Neutrophil (primary cell): ENCODE data around the gene WDR88.
"Not testable (repeated sequence)": the region's sequence is repeated elsewhere in the genome, so short reads cannot be mapped to it uniquely, and the experiment has no call there.

Source experiments
- H3K27ac ChIP-seq: fragments of 200-600 bp; sonication (generic); 2 replicates; pipeline ENCODE4 v1.5.1; 2016; ENCODE audit warnings: mild to moderate bottlenecking, moderate library complexity
- H3K27me3 ChIP-seq: fragments of 200-600 bp; sonication (generic); 2 replicates; pipeline ENCODE4 v1.6.0; 2016; ENCODE audit warnings: mild to moderate bottlenecking
- H3K36me3 ChIP-seq: fragments of 200-600 bp; sonication (generic); 2 replicates; pipeline ENCODE4 v1.5.1; 2017
- H3K4me1 ChIP-seq, 2 experiments: fragments of 200-600 bp in 1 of 2; sonication (generic) in 1 of 2; 1 replicate in 1 of 2; 2 replicates in 1 of 2; pipeline versions ENCODE4 v1.5.1 to v1.6.1; 2013 to 2016; ENCODE audit warnings: low read depth in 1 of 2, low read length in 1 of 2, mild to moderate bottlenecking in 1 of 2, moderate library complexity in 1 of 2; ENCODE audit not compliant: control insufficient read depth in 1 of 2, insufficient read depth in 1 of 2
- H3K4me3 ChIP-seq, 2 experiments: fragments of 200-600 bp in 1 of 2; sonication (generic) in 1 of 2; 1 replicate in 1 of 2; 2 replicates in 1 of 2; pipeline ENCODE4 v1.5.1; 2013 to 2016; ENCODE audit warnings: low read depth in 1 of 2, low read length in 1 of 2, mild to moderate bottlenecking in 1 of 2, moderate library complexity in 1 of 2
- H3K9me3 ChIP-seq: fragments of 200-600 bp; sonication (generic); 2 replicates; pipeline ENCODE4 v1.5.1; 2016
- TF ChIP-seq, protein P1 (sequence below): fragments of 200-600 bp; sonication (generic); IDR thresholded peaks from 2 replicates; pipeline ENCODE4 v1.5.1; 2016; ENCODE audit warnings: antibody characterized with exemption

WDR88 gene

DNA sequence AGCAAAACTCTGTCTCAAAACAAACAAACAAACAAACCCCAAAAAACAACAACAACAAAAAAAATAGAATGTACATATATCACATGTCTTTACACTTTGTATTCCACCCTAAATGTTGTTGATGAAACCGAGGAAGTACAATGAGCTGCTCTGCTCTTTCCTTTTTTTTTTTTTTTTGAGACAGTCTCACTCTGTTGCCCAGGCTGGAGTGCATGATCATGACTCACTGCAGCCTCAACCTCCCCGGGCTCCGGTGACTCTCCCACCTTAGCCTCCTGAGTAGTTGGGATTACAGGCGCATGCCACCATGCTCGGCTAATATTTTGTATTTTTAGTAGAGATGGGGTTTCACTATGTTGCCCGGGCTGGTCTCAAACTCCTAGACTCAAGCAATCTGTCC, 31.6 kb downstream of the WDR88 start:
- Histone ChIP-seq H3K9me3 (no peaks in the 10 kb centered on the region), H3K27ac (peak overlapping the region; percentile 33), H3K36me3 (no peaks in the 10 kb centered on the region), H3K4me1 (peaks cover 40% of the 10 kb centered on the region in 2 experiments), H3K4me3 (no peak overlapping the region), H3K27me3 (no peaks in the 10 kb centered on the region)
- TF ChIP-seq, protein P1, sequence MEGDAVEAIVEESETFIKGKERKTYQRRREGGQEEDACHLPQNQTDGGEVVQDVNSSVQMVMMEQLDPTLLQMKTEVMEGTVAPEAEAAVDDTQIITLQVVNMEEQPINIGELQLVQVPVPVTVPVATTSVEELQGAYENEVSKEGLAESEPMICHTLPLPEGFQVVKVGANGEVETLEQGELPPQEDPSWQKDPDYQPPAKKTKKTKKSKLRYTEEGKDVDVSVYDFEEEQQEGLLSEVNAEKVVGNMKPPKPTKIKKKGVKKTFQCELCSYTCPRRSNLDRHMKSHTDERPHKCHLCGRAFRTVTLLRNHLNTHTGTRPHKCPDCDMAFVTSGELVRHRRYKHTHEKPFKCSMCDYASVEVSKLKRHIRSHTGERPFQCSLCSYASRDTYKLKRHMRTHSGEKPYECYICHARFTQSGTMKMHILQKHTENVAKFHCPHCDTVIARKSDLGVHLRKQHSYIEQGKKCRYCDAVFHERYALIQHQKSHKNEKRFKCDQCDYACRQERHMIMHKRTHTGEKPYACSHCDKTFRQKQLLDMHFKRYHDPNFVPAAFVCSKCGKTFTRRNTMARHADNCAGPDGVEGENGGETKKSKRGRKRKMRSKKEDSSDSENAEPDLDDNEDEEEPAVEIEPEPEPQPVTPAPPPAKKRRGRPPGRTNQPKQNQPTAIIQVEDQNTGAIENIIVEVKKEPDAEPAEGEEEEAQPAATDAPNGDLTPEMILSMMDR = no peak

DNA sequence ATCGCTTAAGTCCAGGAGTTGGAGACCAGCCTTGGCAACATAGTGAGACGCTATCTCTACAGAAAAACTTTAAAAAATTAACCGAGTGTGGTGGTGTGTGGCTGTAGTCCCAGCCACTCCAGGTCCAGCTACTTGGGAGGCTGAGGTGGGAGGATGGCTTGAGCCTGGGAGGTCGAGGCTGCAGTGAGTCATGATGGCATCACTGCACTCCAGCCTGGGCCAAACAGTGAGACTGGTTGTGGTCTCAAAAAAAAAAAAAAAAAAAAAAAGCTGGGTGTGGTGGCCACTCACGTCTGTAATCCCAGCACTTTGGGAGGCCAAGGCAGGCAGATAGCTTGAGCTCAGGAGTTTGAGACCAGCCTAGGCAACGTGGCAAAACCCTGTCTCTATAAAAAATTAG, 34.1 kb downstream of the WDR88 start:
- not testable (repeated sequence) for H3K9me3 ChIP-seq, H3K36me3 ChIP-seq, H3K4me3 ChIP-seq, H3K27me3 ChIP-seq, H3K27ac ChIP-seq
- peaks cover 15 to 16% of the 10 kb centered on the region in 2 experiments for H3K4me1 ChIP-seq

DNA sequence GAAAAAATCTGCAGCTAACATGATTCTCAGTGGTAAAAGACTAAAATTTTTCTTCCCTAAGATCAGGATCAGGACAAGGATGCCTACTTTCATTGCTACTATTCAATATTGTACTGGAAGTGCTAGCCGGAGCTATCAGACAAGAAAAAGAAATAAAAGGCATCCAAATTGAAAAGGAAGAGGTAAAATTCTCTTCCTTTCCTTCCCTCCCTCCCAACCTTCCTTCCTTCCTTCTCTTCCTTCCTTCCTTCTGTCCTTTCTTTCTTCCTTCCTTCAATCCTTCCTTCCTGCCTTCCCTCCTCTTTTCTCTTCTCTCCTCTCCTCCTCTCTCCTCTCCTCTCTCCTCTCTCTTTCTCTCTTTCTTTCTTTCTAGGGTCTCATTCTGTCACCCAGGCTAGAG, 35.5 kb downstream of the WDR88 start:
- Histone ChIP-seq H3K9me3 (no peaks in the 10 kb centered on the region), H3K4me3 (no peak overlapping the region), H3K4me1 (peaks cover 6 to 10% of the 10 kb centered on the region in 2 experiments), H3K36me3 (no peaks in the 10 kb centered on the region), H3K27ac (no peak overlapping the region), H3K27me3 (no peaks in the 10 kb centered on the region)
- TF ChIP-seq, protein P1 = no peak

DNA sequence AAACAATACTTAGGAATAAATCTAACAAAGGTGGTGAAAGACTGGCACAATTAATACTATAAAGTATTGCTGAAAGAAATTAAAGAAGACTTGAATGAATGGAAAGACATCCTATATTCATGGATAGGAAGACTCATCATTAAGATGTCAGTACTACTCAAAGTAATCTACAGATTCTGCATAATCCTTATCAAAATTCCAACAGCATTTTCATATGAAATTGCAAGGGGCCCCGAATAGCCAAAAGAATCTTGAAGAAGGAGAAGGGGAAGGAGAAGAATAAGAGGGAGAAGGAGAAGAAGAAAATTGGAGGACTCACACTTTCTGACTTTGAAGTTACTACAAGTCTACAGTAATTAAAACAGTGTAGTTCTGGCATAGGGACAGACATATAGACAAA, 36.6 kb downstream of the WDR88 start:
- no peak overlapping the region for H3K27ac ChIP-seq
- H3K4me1 ChIP-seq = peaks cover 15 to 21% of the 10 kb centered on the region in 2 experiments
- no peaks in the 10 kb centered on the region for H3K27me3 ChIP-seq
- TF ChIP-seq, protein P1 = no peak
- H3K4me3 ChIP-seq = no peak overlapping the region
- H3K36me3 ChIP-seq = no peaks in the 10 kb centered on the region
- no peaks in the 10 kb centered on the region for H3K9me3 ChIP-seq

DNA sequence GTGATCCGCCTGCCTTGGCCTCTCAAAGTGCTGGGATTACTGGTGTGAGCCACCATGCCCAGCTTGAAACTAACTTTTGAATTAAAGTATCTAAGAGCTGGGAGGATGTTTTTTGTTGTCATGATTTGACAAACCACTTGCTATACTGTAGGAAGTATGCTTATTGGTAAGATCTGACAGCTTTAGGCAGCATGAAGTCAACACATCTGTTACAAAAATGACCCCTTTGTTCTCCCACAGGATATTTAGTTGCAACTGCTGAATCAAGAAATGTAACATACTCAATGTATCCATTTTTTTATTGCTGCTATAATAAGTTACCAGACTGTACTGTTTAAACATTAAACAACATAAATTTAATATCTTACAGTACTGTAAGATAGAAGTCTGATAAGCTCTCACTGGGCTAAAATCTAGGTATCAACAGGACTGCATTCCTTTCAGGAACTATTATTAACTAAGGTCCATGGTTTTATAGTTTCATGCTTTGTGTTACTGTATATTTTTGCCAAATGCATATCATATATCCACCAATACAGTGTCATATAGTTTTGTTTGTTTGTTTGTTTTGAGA, 39.4 kb downstream of the WDR88 start:
- TF ChIP-seq, protein P1 = no peak
- no peak overlapping the region for H3K27ac ChIP-seq
- no peaks in the 10 kb centered on the region for H3K36me3 ChIP-seq
- H3K4me1 ChIP-seq = peaks cover 38 to 43% of the 10 kb centered on the region in 2 experiments
- H3K9me3 ChIP-seq = no peaks in the 10 kb centered on the region
- H3K27me3 ChIP-seq = no peaks in the 10 kb centered on the region
- no peak overlapping the region for H3K4me3 ChIP-seq

DNA sequence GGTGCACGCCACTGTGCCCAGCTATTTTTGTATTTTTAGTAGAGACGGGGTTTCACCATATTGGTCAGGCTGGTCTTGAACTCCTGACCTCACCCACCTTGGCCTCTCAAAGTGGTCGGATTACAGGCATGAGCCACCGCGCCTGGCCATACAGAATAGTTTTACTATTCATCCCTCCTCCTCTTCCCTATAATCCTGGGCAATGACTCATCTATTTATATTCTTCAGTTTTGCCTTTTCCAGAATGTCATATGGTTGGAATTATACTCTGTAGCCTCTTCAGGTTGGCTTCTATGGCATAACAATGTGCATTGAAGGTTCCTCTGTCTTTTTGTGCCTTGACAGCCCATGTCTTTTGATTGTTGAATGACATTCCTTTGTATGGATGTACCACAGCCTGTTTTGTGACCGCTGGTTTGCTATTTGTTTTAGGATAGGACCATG, 40.0 kb downstream of the WDR88 start:
- no peaks in the 10 kb centered on the region for H3K36me3 ChIP-seq
- no peaks in the 10 kb centered on the region for H3K27me3 ChIP-seq
- TF ChIP-seq, protein P1 = no peak
- H3K9me3 ChIP-seq = no peaks in the 10 kb centered on the region
- H3K4me1 ChIP-seq = peaks cover 38 to 46% of the 10 kb centered on the region in 2 experiments
- H3K4me3 ChIP-seq = no peak overlapping the region
- H3K27ac ChIP-seq = peak overlapping the region; percentile 78
